ENCODE data around the gene ISG15. TPM values are rescaled to one million over a fixed set of nuclear protein-coding genes. Genes with fewer than 3 reads are reported as not detected.
A peak's percentile ranks its signal among the peaks of the same experiment; 100 is the strongest.

Gene ISG15
- total and polyA plus RNA-seq, 2 of the 13 experiments (the other 11 are each of a cell fraction or from before 2014, with no cell fraction given), result 42.1 to 54.9 TPM

GRCh38 chr1:1037366-1038327 is 24.4 kb downstream of the ISG15 start (continued):
- TF ChIP-seq AFF4 (CRISPR knock-in tag; IDR thresholded peaks at IDR 0.05) (no peak), JDP2 (CRISPR knock-in tag; IDR thresholded peaks at IDR 0.05; ENCODE audit: borderline replicate concordance) (no peak), MED1 (CRISPR knock-in tag; IDR thresholded peaks at IDR 0.05) (peak; percentile 41; the same call in 1 of the 2 replicates), ZNF235 (CRISPR knock-in tag; IDR thresholded peaks at IDR 0.05; ENCODE audit: borderline replicate concordance) (0 out of 2 replicates have a peak, but pooled peaks have one; percentile 61), RFXAP (CRISPR knock-in tag; IDR thresholded peaks at IDR 0.05; ENCODE audit: borderline replicate concordance) (0 out of 2 replicates have a peak, but pooled peaks have one; percentile 15), ARID5B (CRISPR knock-in tag; IDR thresholded peaks at IDR 0.05) (no peak), HNF4A (CRISPR knock-in tag; IDR thresholded peaks at IDR 0.05) (peak; percentile 86), NR2C2 (CRISPR knock-in tag; IDR thresholded peaks at IDR 0.05; ENCODE audit: borderline replicate concordance) (peak; percentile 83), NBN (conservative IDR thresholded peaks at IDR 0.05) (no peak), NCOR1 (IDR thresholded peaks at IDR 0.05; ENCODE audit: borderline replicate concordance, low read length) (0 out of 2 replicates have a peak, but pooled peaks have one; percentile 31), ZNF788 (CRISPR knock-in tag; IDR thresholded peaks at IDR 0.05; ENCODE audit: borderline replicate concordance) (no peak), SP1 (IDR thresholded peaks at IDR 0.05) (no peak), SP1 (CRISPR knock-in tag; IDR thresholded peaks at IDR 0.05) (no peak)
- TF ChIP-seq, protein P1, sequence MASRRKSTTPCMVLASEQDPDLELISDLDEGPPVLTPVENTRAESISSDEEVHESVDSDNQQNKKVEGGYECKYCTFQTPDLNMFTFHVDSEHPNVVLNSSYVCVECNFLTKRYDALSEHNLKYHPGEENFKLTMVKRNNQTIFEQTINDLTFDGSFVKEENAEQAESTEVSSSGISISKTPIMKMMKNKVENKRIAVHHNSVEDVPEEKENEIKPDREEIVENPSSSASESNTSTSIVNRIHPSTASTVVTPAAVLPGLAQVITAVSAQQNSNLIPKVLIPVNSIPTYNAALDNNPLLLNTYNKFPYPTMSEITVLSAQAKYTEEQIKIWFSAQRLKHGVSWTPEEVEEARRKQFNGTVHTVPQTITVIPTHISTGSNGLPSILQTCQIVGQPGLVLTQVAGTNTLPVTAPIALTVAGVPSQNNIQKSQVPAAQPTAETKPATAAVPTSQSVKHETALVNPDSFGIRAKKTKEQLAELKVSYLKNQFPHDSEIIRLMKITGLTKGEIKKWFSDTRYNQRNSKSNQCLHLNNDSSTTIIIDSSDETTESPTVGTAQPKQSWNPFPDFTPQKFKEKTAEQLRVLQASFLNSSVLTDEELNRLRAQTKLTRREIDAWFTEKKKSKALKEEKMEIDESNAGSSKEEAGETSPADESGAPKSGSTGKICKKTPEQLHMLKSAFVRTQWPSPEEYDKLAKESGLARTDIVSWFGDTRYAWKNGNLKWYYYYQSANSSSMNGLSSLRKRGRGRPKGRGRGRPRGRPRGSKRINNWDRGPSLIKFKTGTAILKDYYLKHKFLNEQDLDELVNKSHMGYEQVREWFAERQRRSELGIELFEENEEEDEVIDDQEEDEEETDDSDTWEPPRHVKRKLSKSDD (CRISPR knock-in tag; IDR thresholded peaks at IDR 0.05; ENCODE audit: low read depth), result no peak

All from HepG2 (cell line).